ENCODE data around the gene REPS2.

REPS2 gene

GRCh38 chrX:17174671-17175070, 228.2 kb downstream of the REPS2 start:
- H3K9ac ChIP-seq (ENCODE audit: low read depth, low read length, poor library complexity) = no peak overlapping the region

GRCh38 chrX:17182317-17182716, 235.9 kb downstream of the REPS2 start:
- no peaks in the 10 kb centered on the region for H3K36me3 ChIP-seq (replicated peaks in 1 of 2; ENCODE audit: control insufficient read depth in 2 of 2, insufficient read depth in 2 of 2, low read length in 2 of 2)
- H3K4me1 ChIP-seq (ENCODE audit: control insufficient read depth in 2 of 2, insufficient read depth in 1 of 2, low read depth in 1 of 2, low read length in 2 of 2) = no peaks in the 10 kb centered on the region
- no peak overlapping the region for H3K4me3 ChIP-seq (ENCODE audit: low read length in 2 of 2)
- H3K23ac ChIP-seq (ENCODE audit: low read depth, low read length, poor library complexity) = no peak overlapping the region
- WGBS, 2 donors (ENCODE audit: extremely low coverage in 2 of 2, insufficient read length in 2 of 2, insufficient replicate concordance in 1 of 2) = no CpG with 5 or more reads among the region's 3 CpGs
- H3K4ac ChIP-seq (ENCODE audit: low read length) = no peak overlapping the region
- no peak overlapping the region for H2BK5ac ChIP-seq (ENCODE audit: low read length)
- no peak overlapping the region for H3K9ac ChIP-seq (ENCODE audit: low read depth, low read length, poor library complexity)
- no peak overlapping the region for H2BK15ac ChIP-seq (ENCODE audit: low read length)
- H2AK5ac ChIP-seq (ENCODE audit: low read depth, low read length) = no peak overlapping the region
- H2BK120ac ChIP-seq (ENCODE audit: low read depth, low read length) = no peak overlapping the region
- no peak overlapping the region for H3K4me2 ChIP-seq (ENCODE audit: insufficient read depth, low read length, poor library complexity, severe bottlenecking)
- H3K27ac ChIP-seq (replicated peaks; ENCODE audit: low read length) = no peak overlapping the region
- no peak overlapping the region for H4K91ac ChIP-seq (ENCODE audit: low read depth, low read length, poor library complexity)
- no peaks in the 10 kb centered on the region for H3K79me1 ChIP-seq (ENCODE audit: low read depth, low read length)
- no peak overlapping the region for H3K14ac ChIP-seq (ENCODE audit: low read length)
- peaks cover 0 to 13% (median 0%) of the 10 kb centered on the region in 3 experiments for H3K27me3 ChIP-seq (ENCODE audit: control insufficient read depth in 3 of 3, insufficient read depth in 3 of 3, low read depth in 1 of 3, low read length in 3 of 3)
- H3K9me3 ChIP-seq (replicated peaks in 1 of 2; ENCODE audit: control insufficient read depth in 2 of 2, insufficient read depth in 1 of 2, low read depth in 1 of 2, low read length in 2 of 2) = no peaks in the 10 kb centered on the region
- no peak for DNase-seq (ENCODE audit: low spot score)
- H2AFZ ChIP-seq (ENCODE audit: low read length) = no peak overlapping the region
- no peak overlapping the region for H2BK12ac ChIP-seq (ENCODE audit: low read length)
- H4K8ac ChIP-seq (ENCODE audit: low read depth, low read length) = no peak overlapping the region
- no peak overlapping the region for H3K18ac ChIP-seq (ENCODE audit: low read length)

More at GRCh38 chrX:17174671-17175070, 228.2 kb downstream of the REPS2 start:
- H3K4ac ChIP-seq (ENCODE audit: low read length) = no peak overlapping the region
- no peak overlapping the region for H2BK120ac ChIP-seq (ENCODE audit: low read depth, low read length)
- no CpG with 5 or more reads among the region's 8 CpGs for WGBS, 2 donors (ENCODE audit: extremely low coverage in 2 of 2, insufficient read length in 2 of 2, insufficient replicate concordance in 1 of 2)
- H2AK5ac ChIP-seq (ENCODE audit: low read depth, low read length) = no peak overlapping the region
- no peak overlapping the region for H3K27ac ChIP-seq (replicated peaks; ENCODE audit: low read length)
- no peaks in the 10 kb centered on the region for H3K9me3 ChIP-seq (replicated peaks in 1 of 2; ENCODE audit: control insufficient read depth in 2 of 2, insufficient read depth in 1 of 2, low read depth in 1 of 2, low read length in 2 of 2)
- H3K4me2 ChIP-seq (ENCODE audit: insufficient read depth, low read length, poor library complexity, severe bottlenecking) = no peak overlapping the region
- H3K79me1 ChIP-seq (ENCODE audit: low read depth, low read length) = no peaks in the 10 kb centered on the region
- H3K18ac ChIP-seq (ENCODE audit: low read length) = no peak overlapping the region
- peaks cover 0 to 21% (median 0%) of the 10 kb centered on the region in 3 experiments for H3K27me3 ChIP-seq (ENCODE audit: control insufficient read depth in 3 of 3, insufficient read depth in 3 of 3, low read depth in 1 of 3, low read length in 3 of 3)
- no peak overlapping the region for H2BK12ac ChIP-seq (ENCODE audit: low read length)
- H3K14ac ChIP-seq (ENCODE audit: low read length) = no peak overlapping the region
- no peak overlapping the region for H4K8ac ChIP-seq (ENCODE audit: low read depth, low read length)
- no peak overlapping the region for H3K23ac ChIP-seq (ENCODE audit: low read depth, low read length, poor library complexity)
- no peak overlapping the region for H4K91ac ChIP-seq (ENCODE audit: low read depth, low read length, poor library complexity)
- H2BK5ac ChIP-seq (ENCODE audit: low read length) = no peak overlapping the region
- no peaks in the 10 kb centered on the region for H3K36me3 ChIP-seq (replicated peaks in 1 of 2; ENCODE audit: control insufficient read depth in 2 of 2, insufficient read depth in 2 of 2, low read length in 2 of 2)
- DNase-seq (ENCODE audit: low spot score) = no peak
- H3K4me1 ChIP-seq (ENCODE audit: control insufficient read depth in 2 of 2, insufficient read depth in 1 of 2, low read depth in 1 of 2, low read length in 2 of 2) = no peaks in the 10 kb centered on the region
- H2AFZ ChIP-seq (ENCODE audit: low read length) = no peak overlapping the region
- H3K4me3 ChIP-seq (ENCODE audit: low read length in 2 of 2) = no peak overlapping the region
- H2BK15ac ChIP-seq (ENCODE audit: low read length) = no peak overlapping the region

GRCh38 chrX:17183566-17183965, 237.1 kb downstream of the REPS2 start:
- no peak for DNase-seq (ENCODE audit: low spot score)
- H3K9ac ChIP-seq (ENCODE audit: low read depth, low read length, poor library complexity) = no peak overlapping the region

GRCh38 chrX:17185431-17185830, 239.0 kb downstream of the REPS2 start:
- Histone ChIP-seq H2AFZ (ENCODE audit: low read length) (no peak overlapping the region), H3K4me1 (ENCODE audit: control insufficient read depth in 2 of 2, insufficient read depth in 1 of 2, low read depth in 1 of 2, low read length in 2 of 2) (no peaks in the 10 kb centered on the region), H4K8ac (ENCODE audit: low read depth, low read length) (no peak overlapping the region), H3K27me3 (ENCODE audit: control insufficient read depth in 3 of 3, insufficient read depth in 3 of 3, low read depth in 1 of 3, low read length in 3 of 3) (peaks cover 0 to 11% (median 0%) of the 10 kb centered on the region in 3 experiments), H3K9me3 (replicated peaks in 1 of 2; ENCODE audit: control insufficient read depth in 2 of 2, insufficient read depth in 1 of 2, low read depth in 1 of 2, low read length in 2 of 2) (no peaks in the 10 kb centered on the region), H2BK15ac (ENCODE audit: low read length) (no peak overlapping the region), H3K27ac (replicated peaks; ENCODE audit: low read length) (no peak overlapping the region), H3K4me3 (ENCODE audit: low read length in 2 of 2) (no peak overlapping the region), H3K4ac (ENCODE audit: low read length) (no peak overlapping the region), H2BK5ac (ENCODE audit: low read length) (no peak overlapping the region), H3K79me1 (ENCODE audit: low read depth, low read length) (no peaks in the 10 kb centered on the region), H3K23ac (ENCODE audit: low read depth, low read length, poor library complexity) (no peak overlapping the region), H3K14ac (ENCODE audit: low read length) (no peak overlapping the region), H2AK5ac (ENCODE audit: low read depth, low read length) (no peak overlapping the region), H3K36me3 (replicated peaks in 1 of 2; ENCODE audit: control insufficient read depth in 2 of 2, insufficient read depth in 2 of 2, low read length in 2 of 2) (no peaks in the 10 kb centered on the region), H4K91ac (ENCODE audit: low read depth, low read length, poor library complexity) (no peak overlapping the region), H2BK120ac (ENCODE audit: low read depth, low read length) (no peak overlapping the region), H3K18ac (ENCODE audit: low read length) (no peak overlapping the region), H2BK12ac (ENCODE audit: low read length) (no peak overlapping the region), H3K4me2 (ENCODE audit: insufficient read depth, low read length, poor library complexity, severe bottlenecking) (no peak overlapping the region), H3K9ac (ENCODE audit: low read depth, low read length, poor library complexity) (no peak overlapping the region)
- no peak for DNase-seq (ENCODE audit: low spot score)
- WGBS, 2 donors (ENCODE audit: extremely low coverage in 2 of 2, insufficient read length in 2 of 2, insufficient replicate concordance in 1 of 2) = no CpG with 5 or more reads among the region's 5 CpGs

More at GRCh38 chrX:17183566-17183965, 237.1 kb downstream of the REPS2 start:
- Histone ChIP-seq H2AK5ac (ENCODE audit: low read depth, low read length) (no peak overlapping the region), H3K4me1 (ENCODE audit: control insufficient read depth in 2 of 2, insufficient read depth in 1 of 2, low read depth in 1 of 2, low read length in 2 of 2) (no peaks in the 10 kb centered on the region), H4K8ac (ENCODE audit: low read depth, low read length) (no peak overlapping the region), H2BK12ac (ENCODE audit: low read length) (no peak overlapping the region), H2BK5ac (ENCODE audit: low read length) (no peak overlapping the region), H3K4me3 (ENCODE audit: low read length in 2 of 2) (no peak overlapping the region), H3K9me3 (replicated peaks in 1 of 2; ENCODE audit: control insufficient read depth in 2 of 2, insufficient read depth in 1 of 2, low read depth in 1 of 2, low read length in 2 of 2) (no peaks in the 10 kb centered on the region), H3K14ac (ENCODE audit: low read length) (no peak overlapping the region), H3K23ac (ENCODE audit: low read depth, low read length, poor library complexity) (no peak overlapping the region), H4K91ac (ENCODE audit: low read depth, low read length, poor library complexity) (no peak overlapping the region), H2BK15ac (ENCODE audit: low read length) (no peak overlapping the region), H2AFZ (ENCODE audit: low read length) (no peak overlapping the region), H2BK120ac (ENCODE audit: low read depth, low read length) (no peak overlapping the region), H3K4me2 (ENCODE audit: insufficient read depth, low read length, poor library complexity, severe bottlenecking) (no peak overlapping the region), H3K36me3 (replicated peaks in 1 of 2; ENCODE audit: control insufficient read depth in 2 of 2, insufficient read depth in 2 of 2, low read length in 2 of 2) (no peaks in the 10 kb centered on the region), H3K79me1 (ENCODE audit: low read depth, low read length) (no peaks in the 10 kb centered on the region), H3K18ac (ENCODE audit: low read length) (no peak overlapping the region), H3K27ac (replicated peaks; ENCODE audit: low read length) (no peak overlapping the region), H3K4ac (ENCODE audit: low read length) (no peak overlapping the region), H3K27me3 (ENCODE audit: control insufficient read depth in 3 of 3, insufficient read depth in 3 of 3, low read depth in 1 of 3, low read length in 3 of 3) (peaks cover 0 to 15% (median 0%) of the 10 kb centered on the region in 3 experiments)
- no CpG with 5 or more reads among the region's 2 CpGs for WGBS, 2 donors (ENCODE audit: extremely low coverage in 2 of 2, insufficient read length in 2 of 2, insufficient replicate concordance in 1 of 2)
